HG02970 (cell line): ENCODE results near the gene LYRM4.

ENCODE experiments used
- ATAC-seq: cut with Tn5 transposase; IDR thresholded peaks from one replicate; pipeline ENCODE4 v1.9.1; 2021; ENCODE audit warnings: mild to moderate bottlenecking, moderate library complexity, moderate number of reproducible peaks; ENCODE audit not compliant: unreplicated experiment, low FRiP score

The LYRM4 gene

DNA sequence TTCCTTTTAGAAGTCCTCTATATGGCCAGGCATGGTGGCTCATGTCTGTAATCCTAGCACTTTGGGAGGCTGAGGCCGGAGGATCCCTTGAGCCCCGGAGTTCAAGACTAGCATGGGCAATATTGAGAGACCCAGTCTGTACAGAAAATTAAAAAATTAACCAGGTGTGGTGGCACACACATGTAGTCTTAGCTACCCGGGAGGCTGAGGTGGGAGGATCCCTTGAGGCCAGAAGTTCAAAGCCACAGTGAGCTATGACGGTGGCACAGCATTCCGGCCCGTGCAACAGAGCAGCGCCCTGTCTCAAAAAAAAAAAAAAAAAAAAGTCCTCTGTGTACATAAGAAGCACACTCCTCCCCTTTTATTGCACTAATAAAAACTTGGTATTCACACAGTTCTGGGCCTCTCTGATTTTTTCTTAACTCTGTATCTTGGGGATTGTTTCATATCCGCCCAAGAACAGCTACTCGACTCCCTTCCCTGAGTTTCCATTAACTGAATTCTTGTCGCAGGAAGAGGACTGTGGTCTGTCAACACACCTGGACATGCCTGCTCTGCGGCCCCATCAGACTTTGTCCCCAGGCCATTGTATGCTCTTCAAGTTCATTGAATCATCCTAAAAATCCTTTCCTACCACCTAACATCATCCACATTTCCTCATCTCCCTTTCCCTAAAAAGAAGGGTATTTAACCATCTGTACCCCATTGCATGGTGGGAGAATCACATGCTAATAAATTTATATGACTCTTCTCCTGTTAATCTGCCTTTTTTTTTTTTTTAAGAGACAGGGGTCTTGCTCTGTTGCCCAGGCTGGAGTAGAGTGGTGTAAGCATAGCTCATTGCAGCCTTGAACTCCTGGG is 201.5 kb downstream of the LYRM4 start:
- no peak for ATAC-seq
